HG03095 (cell line): ENCODE data around the gene NBL1.
"Not testable (repeated sequence)": the region's sequence is repeated elsewhere in the genome, so short reads cannot be mapped to it uniquely, and the experiment has no call there.

Experiments
- ATAC-seq: cut with Tn5 transposase; IDR thresholded peaks from one replicate; pipeline ENCODE4 v1.9.1; 2021; ENCODE audit warnings: moderate library complexity; ENCODE audit not compliant: unreplicated experiment

The NBL1 gene

DNA sequence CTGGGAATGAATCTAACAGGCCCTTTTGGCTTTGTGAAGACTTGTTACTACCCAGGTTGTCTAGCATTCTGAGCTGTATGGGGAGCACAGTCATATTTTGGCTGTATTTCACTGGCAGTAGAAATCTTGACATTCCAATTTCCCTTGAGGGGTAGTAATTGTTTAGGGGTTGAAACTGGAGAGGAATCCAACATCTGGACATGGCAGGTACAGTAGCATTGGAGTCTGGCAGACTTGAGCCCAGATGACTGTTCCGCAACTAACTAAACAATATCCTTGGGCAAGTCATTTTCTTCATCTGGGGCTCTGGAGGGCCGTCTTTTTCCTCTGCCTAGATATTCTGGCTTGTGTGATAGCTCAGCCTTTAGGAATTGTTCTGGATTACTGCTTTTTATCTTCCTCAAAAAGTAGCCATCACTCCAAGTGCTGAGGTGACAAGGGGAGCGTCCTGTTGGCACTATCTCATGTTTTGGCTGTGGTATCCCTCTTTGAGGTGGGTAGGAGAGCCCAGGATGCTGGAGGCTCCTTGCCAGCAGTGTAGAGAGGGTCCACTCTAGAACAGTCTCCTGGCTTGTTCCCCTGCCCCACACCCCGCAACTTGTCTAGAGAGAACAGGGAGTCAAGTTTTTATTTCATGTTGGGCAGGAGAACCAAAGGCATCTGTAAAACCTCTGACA lies 22.7 kb upstream of the NBL1 start:
- ATAC-seq = no peak

DNA sequence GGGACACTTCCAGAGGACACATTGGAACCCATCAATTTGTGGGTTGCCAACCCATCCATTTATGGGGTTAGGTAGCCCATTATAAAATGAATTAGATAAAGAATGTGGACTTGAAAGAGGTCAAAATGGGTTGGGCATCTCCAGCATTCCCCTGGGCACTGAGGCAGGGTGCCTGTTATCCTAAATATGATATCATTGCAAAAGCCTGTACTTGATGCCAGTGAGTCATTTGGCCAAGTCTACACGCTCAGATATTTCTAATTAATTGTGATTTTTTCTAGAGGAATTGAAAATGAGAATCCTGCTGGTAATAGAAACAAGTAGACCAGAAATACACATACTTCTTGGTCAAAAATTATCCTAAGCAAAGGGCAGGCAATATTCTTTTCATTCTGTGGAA lies 21.9 kb upstream of the NBL1 start:
- ATAC-seq = no peak

DNA sequence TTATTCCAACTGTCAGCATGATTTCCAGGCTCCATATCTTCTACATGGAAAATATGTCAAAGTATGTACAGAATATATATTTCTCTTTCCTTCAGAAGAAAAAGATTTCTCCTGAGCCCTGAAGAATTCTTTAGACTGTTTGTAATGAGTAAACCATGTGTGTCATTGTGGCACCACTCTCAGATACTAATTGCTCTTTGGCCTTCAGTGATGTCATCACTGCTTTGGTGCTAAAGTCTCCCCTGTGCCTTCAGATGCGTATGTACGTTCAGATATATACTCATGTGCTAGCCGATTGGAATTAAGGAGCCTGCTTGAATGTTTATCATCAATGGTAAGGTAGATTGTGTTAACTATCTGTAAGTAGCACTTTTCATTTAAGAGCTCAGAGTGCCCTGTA lies 20.6 kb upstream of the NBL1 start:
- no peak for ATAC-seq

DNA sequence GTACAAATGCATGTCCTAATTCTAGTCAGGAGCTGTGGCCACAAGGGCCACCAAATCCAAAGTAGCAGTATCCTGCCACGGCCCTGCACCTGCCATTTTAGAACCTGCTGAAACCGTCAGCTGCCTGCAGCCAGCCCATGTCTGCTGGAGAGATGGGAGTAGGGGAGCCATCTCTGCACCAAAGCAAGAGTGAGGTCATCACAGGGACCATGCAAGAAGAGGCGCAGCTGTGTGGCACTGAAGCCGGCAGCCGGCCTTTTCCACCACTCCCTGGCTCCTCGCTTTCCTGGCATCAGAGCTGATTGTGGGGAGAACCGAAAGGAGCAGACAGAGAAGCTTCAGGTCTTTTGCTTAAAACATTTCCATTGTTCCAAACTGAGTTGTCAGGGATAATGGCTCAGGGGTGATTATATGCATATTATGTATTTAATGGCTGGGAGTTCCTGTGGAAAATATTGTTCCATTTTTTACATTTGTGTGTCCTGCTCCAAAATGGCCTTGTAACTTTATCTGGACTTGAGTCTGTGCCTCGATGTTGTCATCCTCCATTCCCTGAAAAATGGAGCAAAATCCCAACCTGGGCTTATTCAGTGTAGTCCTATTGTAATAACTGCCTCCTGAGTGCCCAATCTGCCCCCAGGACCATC lies 18.7 kb upstream of the NBL1 start:
- ATAC-seq = no peak

DNA sequence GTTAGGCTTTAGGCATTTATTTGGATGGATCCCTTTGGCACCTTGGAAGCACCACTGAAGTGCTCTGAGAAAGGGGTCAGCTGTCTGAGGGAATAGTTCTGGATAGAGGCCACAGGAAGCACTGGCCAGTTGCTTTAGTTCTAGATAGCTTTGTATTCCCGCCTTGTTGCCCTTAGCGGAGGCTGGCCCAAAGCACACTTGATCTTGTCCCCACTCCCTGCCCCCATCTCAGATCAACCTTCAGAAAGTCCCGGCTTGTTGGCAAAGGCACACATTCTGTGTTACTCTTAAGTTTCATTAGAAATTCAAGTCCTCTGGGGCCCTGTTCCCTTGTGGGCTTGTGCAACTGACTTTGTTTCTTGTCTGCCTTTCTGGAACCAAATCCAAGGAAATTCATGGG lies 15.2 kb upstream of the NBL1 start:
- ATAC-seq = no peak

DNA sequence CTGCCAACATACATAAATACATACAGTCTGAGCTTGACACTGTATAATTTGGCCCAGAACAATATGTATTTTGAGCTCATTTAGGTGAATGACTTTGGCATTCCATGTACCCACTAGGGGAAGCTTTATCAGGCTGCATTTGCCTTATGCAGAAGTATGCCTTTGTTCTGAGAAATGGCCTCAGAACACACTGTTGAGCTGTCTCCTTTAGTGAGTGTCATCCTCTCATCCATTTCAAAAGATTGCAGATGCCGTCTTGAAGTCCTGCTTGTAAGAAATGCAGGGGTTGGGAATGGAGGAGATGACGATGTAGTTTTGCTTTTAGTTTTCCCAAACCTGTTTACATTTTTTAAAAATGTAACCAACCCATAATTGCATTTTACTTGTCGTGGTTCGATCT lies 14.8 kb upstream of the NBL1 start:
- no peak for ATAC-seq

DNA sequence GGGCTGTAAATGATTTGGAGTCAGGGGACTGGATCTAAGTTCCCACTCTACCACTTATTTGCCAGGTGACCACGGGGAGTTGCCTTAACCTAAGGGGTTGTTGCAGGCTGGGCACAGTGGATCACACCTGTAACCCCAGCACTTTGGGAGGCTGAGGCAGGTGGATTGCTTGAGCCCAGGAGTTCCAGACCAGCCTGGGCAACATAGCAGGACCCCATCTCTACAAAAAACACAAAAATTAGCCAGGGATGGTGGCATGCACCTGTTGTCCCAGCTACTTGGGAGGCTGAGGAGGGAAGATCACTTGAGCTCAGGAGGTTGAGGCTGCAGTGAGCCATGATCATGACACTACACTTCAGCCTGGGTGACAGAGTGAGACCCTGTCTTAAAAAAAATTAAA lies 13.9 kb upstream of the NBL1 start:
- ATAC-seq = not testable (repeated sequence)

DNA sequence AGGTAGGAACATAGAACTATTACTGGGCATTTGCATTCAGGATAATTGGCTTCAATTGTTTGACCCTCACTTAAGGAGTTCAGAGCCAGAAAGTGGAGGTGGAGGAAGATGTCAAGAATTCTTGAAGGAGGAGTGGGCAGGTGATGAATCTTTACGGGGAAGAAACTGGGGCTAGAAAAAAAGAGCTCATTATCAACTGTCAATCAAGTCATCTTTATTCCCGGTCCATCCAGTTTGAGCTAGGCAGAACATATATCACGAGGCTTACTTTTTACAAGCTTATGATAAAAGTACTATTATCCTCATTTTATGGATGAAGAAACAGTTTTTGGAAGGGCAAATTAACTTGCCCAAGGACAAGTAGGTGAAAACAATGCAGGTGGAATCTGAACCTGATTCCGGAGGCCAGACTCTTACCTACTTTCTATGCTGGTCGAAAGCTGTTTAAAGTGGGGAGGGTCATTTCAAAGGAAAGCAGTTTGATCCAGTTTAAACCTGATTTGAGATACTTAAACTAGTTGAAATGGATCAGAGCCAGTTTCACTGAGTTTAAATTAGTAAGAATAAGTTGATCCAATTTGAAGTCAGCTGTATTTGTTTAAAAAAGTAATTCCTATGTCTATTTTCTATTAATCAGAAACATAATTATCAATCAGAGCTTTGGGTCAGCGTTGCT lies 13.3 kb upstream of the NBL1 start:
- no peak for ATAC-seq

DNA sequence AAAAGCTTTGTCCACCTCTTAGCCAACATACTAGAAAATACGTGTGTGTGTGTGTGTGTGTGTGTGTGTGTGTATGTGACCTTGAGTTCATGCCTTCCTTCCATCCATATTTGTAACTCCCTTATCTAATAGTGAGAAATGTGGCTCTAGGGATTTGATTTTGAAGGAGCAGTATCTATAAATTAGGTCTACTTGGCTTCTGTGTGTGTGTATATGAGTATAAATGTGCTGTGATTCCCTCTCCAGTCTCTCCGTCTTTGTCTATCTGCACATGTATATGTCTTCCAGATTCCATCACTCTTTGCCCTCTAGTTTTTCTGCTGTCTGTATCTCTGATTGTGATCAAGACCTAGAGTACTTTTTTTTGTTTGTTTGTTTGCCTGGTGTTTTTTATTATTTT lies 11.9 kb upstream of the NBL1 start:
- ATAC-seq = no peak

DNA sequence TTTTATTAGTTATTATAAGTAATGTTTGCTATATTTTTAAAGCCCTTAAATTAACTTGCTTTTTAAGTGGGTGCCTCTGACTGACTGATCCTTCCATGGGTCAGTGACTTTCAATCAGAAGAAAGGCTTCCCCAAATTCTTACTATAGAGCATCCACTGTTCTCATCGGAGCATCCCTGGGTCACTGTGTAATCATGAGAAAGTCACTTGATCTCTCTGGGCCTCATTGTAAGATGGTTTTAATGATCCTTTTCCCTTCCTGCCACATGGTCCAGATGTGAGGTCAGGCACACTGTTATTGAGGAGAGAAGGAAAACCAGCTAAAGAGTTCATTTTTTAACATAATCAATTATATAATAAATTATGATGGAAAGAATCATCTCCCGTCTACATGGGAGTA lies 11.0 kb upstream of the NBL1 start:
- no peak for ATAC-seq

DNA sequence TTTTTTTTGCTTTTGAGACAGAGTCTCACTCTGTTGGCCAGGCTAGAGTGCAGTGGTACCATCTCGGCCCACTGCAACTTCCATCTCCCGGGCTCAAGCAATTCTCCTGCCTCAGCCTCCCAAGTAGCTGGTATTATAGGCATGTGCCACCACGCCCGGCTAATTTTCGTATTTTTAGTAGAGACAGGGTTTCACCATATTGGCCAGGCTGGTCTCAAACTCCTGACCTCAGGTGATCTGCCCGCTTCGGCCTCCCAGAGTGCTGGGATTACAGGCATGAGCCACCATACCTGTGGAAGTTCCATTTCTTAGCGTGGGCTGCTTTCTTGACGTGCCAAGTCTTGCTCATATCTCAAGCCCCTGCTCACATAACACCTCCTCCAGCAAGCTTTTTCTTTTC lies 9.0 kb upstream of the NBL1 start:
- not testable (repeated sequence) for ATAC-seq

DNA sequence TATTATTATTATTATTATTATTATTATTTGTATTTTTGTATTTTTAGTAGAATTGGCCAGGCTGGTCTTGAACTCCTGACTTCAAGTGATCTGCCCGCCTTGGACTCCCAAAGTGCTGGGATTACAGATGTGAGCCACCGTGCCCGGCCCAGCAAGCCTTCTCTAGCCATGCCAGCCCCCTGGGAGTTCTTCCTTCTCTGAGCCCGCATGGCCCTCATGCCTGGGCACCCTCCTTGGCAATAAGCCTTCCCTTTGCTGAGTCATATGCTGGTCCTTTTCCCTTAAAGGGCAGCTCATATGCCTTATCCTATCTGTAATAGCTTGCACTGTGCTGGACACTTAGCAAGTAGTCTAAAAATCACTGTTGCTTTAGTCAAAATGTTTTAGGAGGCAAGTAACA lies 8.5 kb upstream of the NBL1 start:
- ATAC-seq = no peak

DNA sequence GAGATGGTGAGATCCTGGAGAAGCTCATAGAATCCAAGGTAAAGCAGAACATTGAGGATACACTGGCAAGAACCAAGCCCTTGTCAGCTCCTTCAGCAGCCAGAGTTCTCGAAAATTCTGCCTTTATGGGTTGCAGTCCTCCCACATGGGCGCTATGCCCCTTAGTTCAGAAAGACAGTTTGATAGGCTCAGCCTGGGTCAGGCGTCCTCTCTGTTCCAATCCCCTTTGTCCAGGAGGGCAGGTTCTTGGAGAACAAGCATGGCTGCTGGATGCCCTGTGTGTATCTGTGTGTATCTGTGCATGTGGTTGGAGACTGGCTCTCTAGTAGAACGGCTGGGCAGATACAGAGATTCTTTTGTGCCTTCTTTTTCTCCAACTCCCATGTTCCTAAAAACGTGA lies 8.0 kb upstream of the NBL1 start:
- ATAC-seq = no peak

DNA sequence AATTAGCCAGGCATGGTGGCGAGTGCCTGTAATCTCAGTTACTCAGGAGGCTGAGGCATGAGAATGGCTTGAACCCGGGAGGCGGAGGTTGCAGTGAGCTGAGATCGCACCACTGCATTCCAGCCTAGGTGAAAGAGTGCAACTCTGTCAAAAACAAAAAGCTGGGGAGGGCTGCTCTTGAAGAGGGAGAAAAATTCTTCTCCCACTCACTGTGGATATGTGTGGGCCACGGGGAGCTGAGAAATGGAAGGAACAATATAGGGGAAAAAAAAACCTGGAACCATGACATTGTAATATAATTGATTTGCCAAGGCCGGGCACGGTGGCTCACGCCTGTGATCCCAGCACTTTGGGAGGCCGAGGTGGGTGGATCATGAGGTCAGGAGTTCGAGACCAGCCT lies 7.4 kb upstream of the NBL1 start:
- ATAC-seq = not testable (repeated sequence)

DNA sequence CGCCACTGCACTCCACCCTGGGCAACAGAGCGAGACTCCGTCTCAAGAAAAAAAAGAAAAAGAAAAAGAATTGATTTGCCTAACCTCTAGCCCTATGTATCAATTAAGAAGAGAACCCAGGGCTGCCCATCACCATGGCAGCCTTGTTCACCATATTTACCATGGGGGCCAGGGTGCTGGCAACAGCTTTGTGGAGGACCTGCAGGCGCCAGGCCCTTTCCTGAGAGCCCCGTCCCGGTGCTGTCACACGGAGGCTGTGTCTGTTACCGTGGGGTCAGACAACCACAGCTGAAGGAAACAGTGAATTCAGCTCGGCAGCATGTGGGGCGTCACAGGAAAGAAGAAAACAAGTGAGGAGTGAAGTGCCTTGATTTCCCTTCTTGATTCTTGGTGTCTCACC lies 6.5 kb upstream of the NBL1 start:
- no peak for ATAC-seq

DNA sequence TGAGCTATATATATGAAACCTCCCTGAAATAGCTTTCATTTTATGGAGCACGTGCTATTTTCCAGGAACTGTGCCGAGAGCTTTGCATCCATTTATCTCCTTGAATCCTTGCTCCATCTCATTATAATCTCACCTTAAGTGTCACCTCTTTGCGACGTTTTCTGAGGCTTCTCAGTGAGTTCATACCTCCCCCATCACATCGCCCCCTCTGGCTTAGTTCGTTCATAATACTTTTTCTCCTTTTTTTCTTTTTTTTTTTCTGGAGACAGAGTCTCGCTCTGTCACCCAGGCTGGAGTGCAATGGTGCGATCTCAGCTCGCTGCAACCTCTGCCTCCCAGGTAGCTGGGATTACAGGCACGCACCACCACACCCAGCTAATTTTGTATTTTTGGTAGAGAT lies 4.9 kb upstream of the NBL1 start:
- ATAC-seq = not testable (repeated sequence)

DNA sequence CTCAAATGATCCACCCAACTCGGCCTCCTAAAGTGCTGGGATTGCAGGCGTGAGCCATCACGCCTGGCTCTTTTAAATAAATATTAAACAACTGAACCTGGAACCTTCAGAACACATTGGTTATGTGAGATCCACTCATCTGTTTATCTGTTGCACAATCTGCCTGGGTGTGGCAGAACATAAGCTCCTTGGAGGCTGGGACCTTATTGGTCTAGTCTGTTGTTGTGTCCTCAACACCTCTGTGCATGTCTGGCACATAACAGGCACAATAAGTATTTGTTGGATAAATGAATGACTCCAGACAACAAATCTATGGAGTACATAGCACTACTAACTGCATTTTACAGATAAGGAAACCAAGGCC lies 4.1 kb upstream of the NBL1 start:
- ATAC-seq = no peak

DNA sequence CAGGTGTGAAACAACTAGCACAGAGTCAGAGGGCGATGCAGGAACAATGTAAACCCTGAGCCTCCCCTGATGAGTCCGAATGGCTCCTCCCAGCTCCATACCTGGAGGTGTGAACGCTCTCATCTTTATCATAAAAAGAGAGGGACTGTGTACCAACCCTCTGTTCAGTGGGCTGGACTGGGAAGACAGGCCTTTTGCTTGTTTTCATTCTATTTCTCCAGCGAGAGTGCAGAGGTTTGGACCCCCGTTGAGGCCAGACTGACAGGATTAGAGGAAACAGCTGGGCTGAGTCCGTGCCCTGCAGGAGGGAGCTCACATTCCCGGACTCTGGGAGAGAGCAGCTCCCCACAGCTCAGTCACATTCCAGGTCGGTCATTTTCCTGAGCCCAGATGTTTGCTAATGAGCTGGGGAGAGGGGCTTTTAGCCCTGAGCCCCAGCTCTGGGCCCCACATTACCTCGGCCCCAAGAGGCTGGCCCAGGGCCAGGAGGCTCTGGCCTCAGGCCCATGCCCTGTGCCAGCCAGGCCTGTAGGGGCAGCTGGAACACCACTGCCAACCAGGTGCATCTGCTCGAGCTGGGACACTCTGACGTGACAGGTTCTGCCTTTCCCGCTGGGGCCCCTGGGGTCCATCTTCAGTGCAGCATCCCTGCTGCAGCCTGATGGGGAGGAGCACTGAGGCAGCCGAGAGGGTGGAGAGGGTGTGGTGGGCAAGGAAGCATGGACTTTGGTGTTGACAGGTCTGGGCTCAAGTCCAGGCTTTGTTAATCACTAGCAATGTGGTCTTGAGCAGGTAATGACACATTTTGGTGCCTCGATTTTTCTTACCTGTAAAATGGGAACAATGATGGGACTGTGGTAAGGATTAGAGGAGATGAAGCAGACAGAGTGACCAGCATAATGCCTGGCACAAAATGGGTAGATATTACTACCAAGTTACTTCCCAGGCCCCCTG lies 3.5 kb upstream of the NBL1 start:
- no peak for ATAC-seq

DNA sequence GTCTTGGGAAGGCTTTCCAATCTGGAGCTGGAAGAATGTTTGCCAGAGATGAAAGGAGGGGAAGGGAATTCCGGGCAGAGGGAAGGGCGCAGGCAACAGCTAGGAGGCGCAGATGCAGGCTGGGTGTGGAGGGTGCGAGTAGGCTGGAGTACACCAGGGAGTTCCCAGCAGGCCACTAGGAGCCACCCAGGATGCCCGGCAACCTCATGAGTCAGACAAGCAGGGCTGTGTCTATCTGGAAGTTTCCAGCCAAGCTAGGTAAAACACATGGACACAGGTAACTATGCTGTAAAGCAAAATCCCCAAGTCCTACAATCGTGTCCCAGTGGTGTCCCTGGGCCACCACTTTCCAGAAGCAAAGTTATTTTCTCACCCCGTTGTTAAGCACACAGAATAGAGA lies 990 bp upstream of the NBL1 start:
- ATAC-seq = no peak

DNA sequence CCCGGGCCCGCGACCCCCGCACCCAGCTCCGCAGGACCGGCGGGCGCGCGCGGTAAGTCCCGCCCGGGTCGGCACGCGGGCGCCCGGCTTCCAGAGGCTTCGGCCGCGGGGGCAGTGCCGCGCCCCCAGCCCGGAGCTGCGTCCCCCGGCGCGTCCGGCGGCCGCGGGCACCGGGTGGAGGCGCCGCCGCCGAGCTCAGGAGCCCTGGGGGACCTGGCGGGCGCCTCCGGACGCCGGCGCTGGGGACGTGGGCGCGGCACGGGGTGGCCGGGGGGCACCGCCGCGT lies 227 bp downstream of the NBL1 start:
- no peak for ATAC-seq

DNA sequence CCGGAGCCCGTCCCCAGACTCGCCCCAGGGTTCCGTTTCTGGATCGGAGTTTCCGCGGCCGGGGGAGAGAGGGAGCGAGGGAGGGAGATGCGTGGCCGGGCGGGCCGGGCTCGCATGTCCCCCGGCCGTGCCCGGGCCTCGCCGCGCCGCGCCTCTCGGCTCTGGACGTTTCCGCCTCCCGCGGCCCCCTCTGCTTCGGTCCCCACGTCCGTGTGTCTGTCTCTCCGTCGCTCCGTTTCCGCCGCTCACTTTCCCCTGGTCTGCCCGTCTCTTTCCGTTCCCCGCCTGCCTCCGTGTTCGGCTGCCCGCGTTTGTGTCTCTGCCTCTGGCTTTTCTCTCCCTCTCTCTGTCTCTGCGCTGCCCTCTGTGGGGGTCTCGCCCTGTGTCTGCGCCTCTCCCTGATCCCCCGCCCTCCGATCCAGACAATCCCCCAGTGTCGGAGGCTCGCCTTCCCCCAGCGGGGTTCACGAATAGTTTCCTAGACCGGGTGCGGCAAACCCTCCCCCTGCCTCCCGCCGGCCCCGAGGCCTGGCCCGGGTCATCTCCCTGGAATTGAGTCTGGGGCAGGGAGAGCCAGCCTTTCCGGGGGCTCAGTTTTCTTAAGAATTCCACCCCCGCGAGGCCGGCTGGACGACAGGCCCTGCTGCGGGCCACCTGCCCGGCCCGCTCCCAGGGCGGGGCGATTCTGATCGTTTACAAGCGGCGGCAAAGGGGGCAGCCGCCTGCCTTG lies 735 bp downstream of the NBL1 start:
- ATAC-seq = no peak
